Activated CD4-positive, alpha-beta T cell treated with anti-CD3 and anti-CD28 coated beads, Interleukin-2, amount 10 ng/mL, durations not matched to agents 7 days and 5 days (primary cell): ENCODE data around the gene TM9SF1. TPM values are rescaled to one million over a fixed set of nuclear protein-coding genes. Genes with fewer than 3 reads are reported as not detected.

Source experiments
- CTCF ChIA-PET: fragments of 350-600 bp; sonication (Branson Sonifier 250); formaldehyde crosslinking; loops from one replicate; lab custom pipeline; 2021; ENCODE audit warnings: antibody characterized with exemption; lab: Charles Lee
- POLR2A ChIA-PET: fragments of 350-600 bp; sonication (Branson Sonifier 250); formaldehyde crosslinking; loops from one replicate; lab custom pipeline; 2021; ENCODE audit warnings: antibody characterized with exemption; lab: Charles Lee
- DNase-seq: peaks from one replicate; pipeline ENCODE4 v3.0.0-alpha.2; 2020
- H3K27ac Mint-ChIP-seq: one replicate; pipeline ENCODE4 v1.8.0; 2021; ENCODE audit warnings: mild to moderate bottlenecking, moderate library complexity, mixed read lengths
- H3K27me3 Mint-ChIP-seq: one replicate; pipeline ENCODE4 v1.8.0; 2021; ENCODE audit warnings: mixed read lengths
- H3K36me3 Mint-ChIP-seq: one replicate; pipeline ENCODE4 v1.8.0; 2021; ENCODE audit warnings: low read depth, mixed read lengths
- H3K4me1 Mint-ChIP-seq: one replicate; pipeline ENCODE4 v1.8.0; 2021; ENCODE audit warnings: mixed read lengths
- H3K4me3 Mint-ChIP-seq: one replicate; pipeline ENCODE4 v1.8.0; 2021; ENCODE audit warnings: mild to moderate bottlenecking, moderate library complexity, mixed read lengths
- H3K9me3 Mint-ChIP-seq: one replicate; pipeline ENCODE4 v1.8.0; 2021; ENCODE audit warnings: mixed read lengths
- total RNA-seq, 2 experiments: library from RNA; stranded (reverse); gene quantifications; one replicate each; pipeline ENCODE4 v1.2.3, GENCODE V29; 2021

TM9SF1 gene
- total RNA-seq, 2 experiments from 2014 or later, result 28.6 to 33.2 TPM

GRCh38 chr14:24189460-24189859 is 5.8 kb downstream of the TM9SF1 start:
- peaks cover 44% of the 10 kb centered on the region for H3K36me3 Mint-ChIP-seq
- CTCF ChIA-PET, result interaction anchor here (1.8 to 6.5 kb wide), 4 partner anchors 16 to 107 kb away, joined by 6 to 44 read pairs (median 6); partner anchors contain the start of genes DCAF11, IRF9 and NRL
- no peak for DNase-seq
- POLR2A ChIA-PET, result no interaction called here
- peak overlapping the region; percentile 93 for H3K27ac Mint-ChIP-seq
- no peaks in the 10 kb centered on the region for H3K27me3 Mint-ChIP-seq
- no peak overlapping the region for H3K4me3 Mint-ChIP-seq
- peaks cover 62% of the 10 kb centered on the region for H3K4me1 Mint-ChIP-seq
- H3K9me3 Mint-ChIP-seq, result no peaks in the 10 kb centered on the region

- Mint-ChIP-seq H3K27me3 (no peaks in the 10 kb centered on the region), H3K9me3 (no peaks in the 10 kb centered on the region), H3K4me1 (peaks cover 58% of the 10 kb centered on the region), H3K4me3 (peak overlapping the region; percentile 89), H3K36me3 (peaks cover 41% of the 10 kb centered on the region), H3K27ac (peak overlapping the region; percentile 93)
- ChIA-PET CTCF (interaction anchor here (0.6 to 6.5 kb wide), 8 partner anchors 13 to 108 kb away, joined by 3 to 44 read pairs (median 6); partner anchors contain the start of genes DCAF11, IRF9 and NRL), POLR2A (interaction anchor here (1.0 kb wide), 1 partner anchor 48 kb away, joined by 4 read pairs; the partner anchor contains the start of gene EMC9)
- DNase-seq, result no peak
Observed at GRCh38 chr14:24189059-24189375, 6.2 kb downstream of the TM9SF1 start.

GRCh38 chr14:24188251-24189058 is 6.8 kb downstream of the TM9SF1 start, which contains the start of gene IPO4:
Gene IPO4 (minus strand): TSS chr14:24188816. CDS start chr14:24188787, 29 bp downstream.
- Mint-ChIP-seq H3K4me3 (peak within 1 kb of the TSS; percentile 89), H3K27me3 (no peaks in the 10 kb centered on the region), H3K4me1 (peaks cover 56% of the 10 kb centered on the region), H3K36me3 (peaks cover 41% of the 10 kb centered on the region), H3K9me3 (no peaks in the 10 kb centered on the region), H3K27ac (peak within 1 kb of the TSS; percentile 93)
- CTCF ChIA-PET, result interaction anchor here (0.6 to 6.5 kb wide), 10 partner anchors 13 to 108 kb away, joined by 3 to 44 read pairs (median 6); partner anchors contain the start of genes DCAF11, IRF9 and NRL
- POLR2A ChIA-PET, result interaction anchor here (0.7 to 1.0 kb wide), 2 partner anchors 27 to 47 kb away, joined by 4 read pairs; partner anchors contain the start of genes EMC9 and MDP1
- DNase-seq, result peak; percentile 97

- H3K9me3 Mint-ChIP-seq, result no peaks in the 10 kb centered on the region
- H3K4me1 Mint-ChIP-seq, result peaks cover 49% of the 10 kb centered on the region
- POLR2A ChIA-PET, result no interaction called here
- no peak for DNase-seq
- no peaks in the 10 kb centered on the region for H3K27me3 Mint-ChIP-seq
- peaks cover 42% of the 10 kb centered on the region for H3K36me3 Mint-ChIP-seq
- H3K4me3 Mint-ChIP-seq, result peak overlapping the region; percentile 89
- peak overlapping the region; percentile 93 for H3K27ac Mint-ChIP-seq
- CTCF ChIA-PET, result interaction anchor here (1.2 to 6.5 kb wide), 7 partner anchors 14 to 109 kb away, joined by 3 to 44 read pairs (median 6); partner anchors contain the start of genes DCAF11, IRF9, NRL and TINF2
Observed at GRCh38 chr14:24187539-24187915, 7.7 kb downstream of the TM9SF1 start.

- Mint-ChIP-seq H3K27me3 (no peaks in the 10 kb centered on the region), H3K9me3 (no peaks in the 10 kb centered on the region), H3K4me3 (peak overlapping the region; percentile 89), H3K27ac (peak overlapping the region; percentile 93), H3K4me1 (peaks cover 44% of the 10 kb centered on the region), H3K36me3 (peaks cover 41% of the 10 kb centered on the region)
- POLR2A ChIA-PET, result interaction anchor here (0.7 to 0.9 kb wide), 2 partner anchors 9 to 92 kb away, joined by 3 read pairs; partner anchors contain the start of gene TM9SF1
- CTCF ChIA-PET, result interaction anchor here (1.2 to 6.5 kb wide), 6 partner anchors 10 to 55 kb away, joined by 3 to 44 read pairs (median 8); partner anchors contain the start of genes IRF9 and TINF2
- no peak for DNase-seq
Observed at GRCh38 chr14:24186831-24187538, 8.3 kb downstream of the TM9SF1 start.

GRCh38 chr14:24185741-24186140 is 9.5 kb downstream of the TM9SF1 start:
- Mint-ChIP-seq H3K36me3 (peaks cover 39% of the 10 kb centered on the region), H3K27me3 (no peaks in the 10 kb centered on the region), H3K9me3 (no peaks in the 10 kb centered on the region), H3K4me1 (peaks cover 37% of the 10 kb centered on the region), H3K4me3 (no peak overlapping the region), H3K27ac (no peak overlapping the region)
- POLR2A ChIA-PET, result no interaction called here
- CTCF ChIA-PET, result interaction anchor here (0.7 to 6.5 kb wide), 7 partner anchors 8 to 77 kb away, joined by 3 to 44 read pairs (median 4); partner anchors contain the start of gene IRF9
- no peak for DNase-seq

- CTCF ChIA-PET, result interaction anchor here (0.9 to 6.5 kb wide), 6 partner anchors 9 to 76 kb away, joined by 3 to 44 read pairs (median 4); partner anchors contain the start of gene IRF9
Observed at GRCh38 chr14:24185026-24185425, 10.2 kb downstream of the TM9SF1 start.

GRCh38 chr14:24184104-24184970 is 10.9 kb downstream of the TM9SF1 start:
- DNase-seq, result no peak
- peaks cover 39% of the 10 kb centered on the region for H3K36me3 Mint-ChIP-seq
- H3K9me3 Mint-ChIP-seq, result no peaks in the 10 kb centered on the region
- no peak overlapping the region for H3K27ac Mint-ChIP-seq
- no peak overlapping the region for H3K4me3 Mint-ChIP-seq
- ChIA-PET CTCF (interaction anchor here (0.9 to 6.5 kb wide), 3 partner anchors 9 to 23 kb away, joined by 4 to 44 read pairs (median 11); partner anchors contain the start of gene IRF9), POLR2A (no interaction called here)
- peaks cover 29% of the 10 kb centered on the region for H3K4me1 Mint-ChIP-seq
- H3K27me3 Mint-ChIP-seq, result no peaks in the 10 kb centered on the region

More at GRCh38 chr14:24185026-24185425, 10.2 kb downstream of the TM9SF1 start:
- no peak for DNase-seq
- H3K27me3 Mint-ChIP-seq, result no peaks in the 10 kb centered on the region
- POLR2A ChIA-PET, result no interaction called here
- H3K36me3 Mint-ChIP-seq, result peaks cover 36% of the 10 kb centered on the region
- no peak overlapping the region for H3K27ac Mint-ChIP-seq
- peaks cover 33% of the 10 kb centered on the region for H3K4me1 Mint-ChIP-seq
- no peak overlapping the region for H3K4me3 Mint-ChIP-seq
- no peaks in the 10 kb centered on the region for H3K9me3 Mint-ChIP-seq

- peaks cover 41% of the 10 kb centered on the region for H3K36me3 Mint-ChIP-seq
- ChIA-PET POLR2A (no interaction called here), CTCF (interaction anchor here (0.7 to 6.5 kb wide), 4 partner anchors 22 to 198 kb away, joined by 3 to 44 read pairs (median 22); partner anchors contain the start of genes IRF9 and MDP1)
- H3K9me3 Mint-ChIP-seq, result no peaks in the 10 kb centered on the region
- no peak overlapping the region for H3K27ac Mint-ChIP-seq
- no peaks in the 10 kb centered on the region for H3K27me3 Mint-ChIP-seq
- no peak overlapping the region for H3K4me3 Mint-ChIP-seq
- H3K4me1 Mint-ChIP-seq, result peaks cover 19% of the 10 kb centered on the region
- no peak for DNase-seq
Observed at GRCh38 chr14:24183014-24183481, 12.2 kb downstream of the TM9SF1 start.

- Mint-ChIP-seq H3K4me3 (no peak overlapping the region), H3K36me3 (peaks cover 45% of the 10 kb centered on the region), H3K27me3 (no peaks in the 10 kb centered on the region), H3K4me1 (peaks cover 13% of the 10 kb centered on the region), H3K27ac (peak overlapping the region; percentile 28), H3K9me3 (no peaks in the 10 kb centered on the region)
- POLR2A ChIA-PET, result no interaction called here
- no peak for DNase-seq
- CTCF ChIA-PET, result interaction anchor here (0.7 to 4.9 kb wide), 4 partner anchors 12 to 198 kb away, joined by 3 to 38 read pairs (median 4); partner anchors contain the start of genes IRF9 and MDP1
Observed at GRCh38 chr14:24182110-24182882, 12.9 kb downstream of the TM9SF1 start.
